Colonic mucosa (tissue), 4 donors: ENCODE data around the gene DUS2. TPM values are rescaled to one million over a fixed set of nuclear protein-coding genes. Genes with fewer than 3 reads are reported as not detected.
"Not testable (repeated sequence)": the region's sequence is repeated elsewhere in the genome, so short reads cannot be mapped to it uniquely, and the experiment has no call there.

Source experiments
- DNase-seq: peaks from one replicate; pipeline ENCODE4 v3.0.0-alpha.2; 2020
- H3K27ac ChIP-seq: fragments of 200-600 bp; one replicate; pipeline ENCODE4 v1.8.0; 2021
- H3K27me3 ChIP-seq: fragments of 200-600 bp; one replicate; pipeline ENCODE4 v1.8.0; 2021
- H3K36me3 ChIP-seq: fragments of 200-600 bp; one replicate; pipeline ENCODE4 v1.8.0; 2021
- H3K4me1 ChIP-seq: fragments of 200-600 bp; one replicate; pipeline ENCODE4 v1.8.0; 2021; ENCODE audit warnings: mild to moderate bottlenecking
- H3K4me3 ChIP-seq: fragments of 200-600 bp; one replicate; pipeline ENCODE4 v1.8.0; 2021
- H3K9ac ChIP-seq, 2 donors: one replicate each; pipeline ENCODE4 v1.7.0; 2013; ENCODE audit warnings: control low read depth in 2 of 2, low read depth in 2 of 2, low read length in 2 of 2
- H3K9me3 ChIP-seq: fragments of 200-600 bp; one replicate; pipeline ENCODE4 v1.8.0; 2021
- CTCF ChIP-seq: fragments of 200-600 bp; IDR thresholded peaks from one replicate; pipeline ENCODE4 v1.8.0; 2022; ENCODE audit warnings: antibody characterized with exemption, mild to moderate bottlenecking
- intact Hi-C: fragments of 100-400 bp; cut with DNase I; formaldehyde crosslinking; loops from one replicate; pipeline ENCODE4 v1.14.1; 2022
- total RNA-seq, 2 donors: library from RNA; stranded (reverse); fragmentation: NEBNext Ultra II Directional in 1 of 2; extraction: Animal tissue kit (Norgen Biotek cat#: 25700) in 1 of 2; gene quantifications; one replicate each; pipeline ENCODE4 v1.2.1, GENCODE V29; 2021
- donor health status: healthy.
- donor health status: DM: no; HTN: no; CAD: no.
- donor health status: DM: no; HTN: no; CAD: no.

The DUS2 gene
- total RNA-seq, 2 donors from 2014 or later, result 13.1 to 24.6 TPM

GRCh38 chr16:67995423-67995822 is 27.7 kb upstream of the DUS2 start:
- intact Hi-C loops, result loop anchor here (10.0 kb wide), 1 partner anchor 239 kb away; the partner anchor contains the start of gene ESRP2

DNA sequence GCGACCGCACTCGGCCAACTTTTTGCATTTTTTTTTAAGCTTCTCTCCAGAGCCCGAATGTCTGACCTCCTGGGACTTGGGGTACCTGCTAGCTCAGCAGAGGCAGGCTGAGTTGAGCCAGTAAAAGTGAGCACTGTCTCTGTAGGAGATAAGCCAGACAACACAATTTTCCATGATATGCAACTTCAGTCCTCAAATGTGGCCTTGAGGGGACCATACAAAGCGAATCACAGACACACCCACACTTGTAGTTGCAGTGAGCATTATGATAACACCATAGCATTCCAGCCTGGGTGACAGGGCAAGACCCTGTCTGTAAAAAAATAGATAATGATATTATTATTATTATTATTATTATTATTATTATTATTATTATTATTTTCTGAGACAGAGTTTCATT is 26.4 kb upstream of the DUS2 start:
- TF ChIP-seq CTCF, result no peak
- no peak overlapping the region for H3K27ac ChIP-seq
- no peak for DNase-seq
- no peaks in the 10 kb centered on the region for H3K9me3 ChIP-seq
- H3K9ac ChIP-seq, result no peak overlapping the region
- H3K4me3 ChIP-seq, result no peak overlapping the region
- intact Hi-C loops, result loop anchor here (10.0 kb wide), 1 partner anchor 238 kb away; the partner anchor contains the start of gene ESRP2
- no peaks in the 10 kb centered on the region for H3K36me3 ChIP-seq
- peaks cover 6% of the 10 kb centered on the region for H3K4me1 ChIP-seq
- H3K27me3 ChIP-seq, result no peaks in the 10 kb centered on the region

More at GRCh38 chr16:67995423-67995822, 27.7 kb upstream of the DUS2 start:
- Histone ChIP-seq H3K36me3 (no peaks in the 10 kb centered on the region), H3K4me3 (no peak overlapping the region), H3K9me3 (no peaks in the 10 kb centered on the region), H3K27ac (no peak overlapping the region), H3K27me3 (no peaks in the 10 kb centered on the region), H3K4me1 (peaks cover 6% of the 10 kb centered on the region), H3K9ac (no peak overlapping the region)
- TF ChIP-seq CTCF, result no peak
- no peak for DNase-seq

- H3K9me3 ChIP-seq, H3K36me3 ChIP-seq, H3K27ac ChIP-seq, H3K9ac ChIP-seq, H3K27me3 ChIP-seq, H3K4me1 ChIP-seq, H3K4me3 ChIP-seq, DNase-seq: not testable (repeated sequence)
- intact Hi-C loops, result loop anchor here (10.0 kb wide), 1 partner anchor 236 kb away; the partner anchor contains the start of gene ESRP2
These were observed 24.8 kb upstream of the DUS2 start for GRCh38 chr16:67998231-67998778.

DNA sequence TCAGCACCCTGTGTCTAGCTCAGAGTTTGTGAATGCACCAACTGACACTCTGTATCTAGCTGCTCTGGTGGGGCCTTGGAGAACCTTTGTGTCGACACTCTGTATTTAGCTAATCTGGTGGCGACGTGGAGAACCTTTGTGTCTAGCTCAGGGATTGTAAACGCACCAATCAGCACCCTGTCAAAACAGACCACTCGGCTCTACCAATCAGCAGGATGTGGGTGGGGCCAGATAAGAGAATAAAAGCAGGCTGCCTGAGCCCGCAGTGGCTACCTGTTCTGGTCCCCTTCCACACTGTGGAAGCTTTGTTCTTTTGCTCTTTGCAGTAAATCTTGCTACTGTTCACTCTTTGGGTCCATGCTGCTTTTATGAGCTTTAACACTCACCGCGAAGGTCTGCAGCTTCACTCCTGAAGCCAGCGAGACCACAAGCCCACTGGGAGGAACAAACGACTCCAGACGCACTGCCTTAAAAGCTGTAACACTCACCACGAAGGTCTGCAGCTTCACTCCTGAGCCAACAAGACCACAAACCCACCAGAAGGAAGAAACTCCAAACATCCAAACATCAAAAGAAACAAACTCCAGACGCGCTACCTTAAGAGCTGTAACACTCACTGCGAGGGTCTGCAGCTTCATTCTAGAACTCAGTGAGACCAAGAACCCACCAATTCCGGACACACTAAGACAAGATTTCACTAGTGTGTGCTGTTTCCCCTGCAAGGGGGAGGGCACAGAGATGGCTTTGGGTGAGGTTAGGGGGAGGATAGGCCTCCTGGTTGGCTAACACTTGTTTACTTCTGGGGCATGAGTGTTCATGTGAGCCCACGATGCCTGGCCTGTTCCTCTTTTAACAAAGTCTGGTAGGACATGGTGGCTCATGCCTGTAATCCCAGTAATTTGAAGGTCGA is 24.1 kb upstream of the DUS2 start, which contains the start of gene DPEP2:
Gene DPEP2 (minus strand): TSS at position 706 of the 910 bp plus-strand sequence. CDS start 6,272 bp downstream, outside the sequence.
- H3K27ac ChIP-seq, result peak within 1 kb of the TSS; percentile 34
- H3K4me3 ChIP-seq, result peak within 1 kb of the TSS; percentile 0
- intact Hi-C loops, result loop anchor here (10.0 kb wide), 1 partner anchor 236 kb away; the partner anchor contains the start of gene ESRP2
- H3K9ac ChIP-seq, result peak within 1 kb of the TSS in 1 of 2 donors; percentile 58
- H3K36me3 ChIP-seq, H3K9me3 ChIP-seq, H3K4me1 ChIP-seq, H3K27me3 ChIP-seq: not testable (repeated sequence)
- peak; percentile 31 for DNase-seq

DNA sequence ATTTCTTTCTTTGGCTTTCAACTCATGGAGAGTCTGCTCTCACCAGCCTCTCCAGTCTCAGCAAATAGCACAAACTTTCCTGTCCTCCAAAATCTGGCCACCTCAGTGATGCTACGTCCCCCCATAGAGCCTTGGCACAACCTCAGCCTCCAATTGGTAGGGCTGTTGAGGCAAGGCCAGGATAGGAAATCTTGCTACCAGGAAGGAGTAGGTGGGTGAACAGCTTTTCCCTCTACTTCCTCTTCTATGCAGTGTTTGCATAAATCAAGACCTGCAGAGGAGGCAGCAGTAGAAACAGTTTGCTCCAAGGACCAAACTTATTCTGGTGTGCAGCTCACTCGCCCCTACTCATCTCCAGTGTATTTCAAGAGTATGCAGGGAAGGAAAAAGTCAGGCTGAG is 23.1 kb upstream of the DUS2 start:
- DNase-seq, result no peak
- H3K9ac ChIP-seq, result peak overlapping the region in 1 of 2 donors; percentile 58
- no peak for TF ChIP-seq CTCF
- H3K27ac ChIP-seq, result peak overlapping the region; percentile 34
- no peaks in the 10 kb centered on the region for H3K27me3 ChIP-seq
- no peaks in the 10 kb centered on the region for H3K9me3 ChIP-seq
- H3K4me3 ChIP-seq, result peak overlapping the region; percentile 0
- intact Hi-C loops, result loop anchor here (10.0 kb wide), 1 partner anchor 235 kb away; the partner anchor contains the start of gene ESRP2
- no peaks in the 10 kb centered on the region for H3K36me3 ChIP-seq
- H3K4me1 ChIP-seq, result no peaks in the 10 kb centered on the region

DNA sequence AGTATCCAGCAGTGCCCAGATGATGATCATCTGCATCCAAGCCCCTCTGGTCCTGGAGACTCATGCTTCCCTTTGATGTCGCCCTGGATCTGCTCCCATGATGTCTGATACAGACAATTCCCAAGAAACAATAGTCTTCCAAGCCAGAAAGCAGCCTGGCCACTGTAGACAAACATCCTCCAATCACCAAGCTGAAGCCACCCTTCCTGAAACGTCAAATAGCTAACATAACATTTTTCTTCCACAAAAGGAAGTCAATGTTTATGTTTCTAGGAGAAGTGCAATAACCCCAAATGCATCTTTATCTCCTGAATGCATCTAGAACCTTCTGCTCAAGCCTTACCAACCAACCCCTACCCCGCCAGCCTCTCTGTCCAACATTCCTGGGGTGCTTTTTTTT is 22.6 kb upstream of the DUS2 start:
- no peak for TF ChIP-seq CTCF
- Histone ChIP-seq H3K27me3 (no peaks in the 10 kb centered on the region), H3K27ac (peak overlapping the region; percentile 34), H3K4me3 (no peak overlapping the region), H3K36me3 (no peaks in the 10 kb centered on the region), H3K9ac (peak overlapping the region in 1 of 2 donors; percentile 58), H3K9me3 (no peaks in the 10 kb centered on the region), H3K4me1 (no peaks in the 10 kb centered on the region)
- intact Hi-C loops, result no loop called here
- DNase-seq, result no peak
